Fibroblast of lung (primary cell): ENCODE results near the gene SERPINB6. TPM values are rescaled to one million over a fixed set of nuclear protein-coding genes. Genes with fewer than 3 reads are reported as not detected.

Source experiments
- DNase-seq, 2 donors: peaks; one replicate each; pipeline versions ENCODE4 v3.0.0 to v3.0.0-alpha.2; 2010; ENCODE audit warnings: low read depth in 2 of 2
- H2AFZ ChIP-seq: 2 replicates; pipeline ENCODE4 v1.5.1; 2012; ENCODE audit warnings: low read length, control low read depth, inconsistent platforms
- H3K27ac ChIP-seq: 2 replicates; pipeline ENCODE4 v1.5.1; 2011; ENCODE audit warnings: low read length, control low read depth; ENCODE audit not compliant: insufficient read depth
- H3K27me3 ChIP-seq: 2 replicates; pipeline ENCODE4 v1.5.1; 2011; ENCODE audit warnings: mild to moderate bottlenecking, low read length; ENCODE audit not compliant: control insufficient read depth, insufficient read depth
- H3K36me3 ChIP-seq: 2 replicates; pipeline ENCODE4 v1.5.1; 2011; ENCODE audit warnings: low read length; ENCODE audit not compliant: control insufficient read depth, insufficient read depth
- H3K4me1 ChIP-seq: 2 replicates; pipeline ENCODE4 v1.5.1; 2011; ENCODE audit warnings: low read length; ENCODE audit not compliant: control insufficient read depth, insufficient read depth; ENCODE audit errors: extremely low read depth
- H3K4me2 ChIP-seq: 2 replicates; pipeline ENCODE4 v1.5.1; 2011; ENCODE audit warnings: low read length, control low read depth; ENCODE audit not compliant: insufficient read depth; ENCODE audit errors: extremely low read depth
- H3K4me3 ChIP-seq, 4 experiments: fragments of 200-600 bp in 1 of 4; sonication (generic) in 1 of 4; replicated peaks in 1 of 4; 2 replicates each; pipeline ENCODE4 v1.5.1; 2011 to 2016; ENCODE audit warnings: low read length in 4 of 4, low read depth in 3 of 4, mild to moderate bottlenecking in 3 of 4, control low read depth in 2 of 4, inconsistent platforms in 1 of 4, mixed read lengths in 1 of 4; ENCODE audit not compliant: insufficient read depth in 1 of 4; ENCODE audit errors: control extremely low read depth in 1 of 4
- H3K79me2 ChIP-seq: 2 replicates; pipeline ENCODE4 v1.5.1; 2012; ENCODE audit warnings: mild to moderate bottlenecking, low read length, inconsistent platforms; ENCODE audit not compliant: control insufficient read depth, insufficient read depth
- H3K9ac ChIP-seq: 2 replicates; pipeline ENCODE4 v1.5.1; 2011; ENCODE audit warnings: mild to moderate bottlenecking, low read length, control low read depth; ENCODE audit not compliant: insufficient read depth
- H3K9me3 ChIP-seq: 2 replicates; pipeline ENCODE4 v1.5.1; 2012; ENCODE audit warnings: low read depth, low read length; ENCODE audit not compliant: control insufficient read depth, insufficient read depth
- H4K20me1 ChIP-seq: 2 replicates; pipeline ENCODE4 v1.5.1; 2011; ENCODE audit warnings: low read length; ENCODE audit not compliant: control insufficient read depth, insufficient read depth; ENCODE audit errors: extremely low read depth
- CTCF ChIP-seq, 2 donors: IDR thresholded peaks in 1 of 2; conservative IDR thresholded peaks in 1 of 2; 1 replicate in 1 of 2; 2 replicates in 1 of 2; pipeline ENCODE4 v1.5.1; 2011 to 2012; ENCODE audit warnings: low read length in 2 of 2, control low read depth in 1 of 2, inconsistent platforms in 1 of 2, low read depth in 1 of 2, mild to moderate bottlenecking in 1 of 2
- EZH2 ChIP-seq: IDR thresholded peaks from 2 replicates; pipeline ENCODE4 v1.5.1; 2012; ENCODE audit warnings: low read length, control low read depth, mild to moderate bottlenecking; ENCODE audit errors: missing control alignments
- polyA plus RNA-seq, 2 donors: library from polyadenylated mRNA; depleted of rRNA in 1 of 2; stranded (reverse) in 1 of 2; unstranded in 1 of 2; fragments of >200 nt; gene quantifications; 2 replicates each; pipeline ENCODE4 v1.2.1, GENCODE V29; 2011 to 2012; ENCODE audit warnings: missing spikeins in 1 of 2
- total RNA-seq: library from RNA; depleted of rRNA; stranded (reverse); fragments of >200 nt; gene quantifications from 2 replicates; pipeline ENCODE4 v1.2.1, GENCODE V29; 2014

The SERPINB6 gene
- total and polyA plus RNA-seq, 2 donors (not counting 1 experiment from before 2014, with no cell fraction given): 83.9 to 181 TPM

- no peak overlapping the region for H3K9ac ChIP-seq
- TF ChIP-seq EZH2 (no peak), CTCF (conservative IDR thresholded peaks at IDR 0.05 in 1 of 2, IDR thresholded peaks at IDR 0.05 in 1 of 2; ENCODE audit: low read depth in 1 of 2, low read length in 2 of 2) (no peak)
- no peaks in the 10 kb centered on the region for H4K20me1 ChIP-seq
Measured at GRCh38 chr6:2940851-2941250, 30.5 kb downstream of the SERPINB6 start.

GRCh38 chr6:2940010-2940850 is 31.1 kb downstream of the SERPINB6 start:
- no peaks in the 10 kb centered on the region for H3K36me3 ChIP-seq
- H2AFZ ChIP-seq: no peak overlapping the region
- no peaks in the 10 kb centered on the region for H3K9me3 ChIP-seq

More at GRCh38 chr6:2940851-2941250, 30.5 kb downstream of the SERPINB6 start:
- H3K4me3 ChIP-seq: no peak overlapping the region
- no peak overlapping the region for H3K4me2 ChIP-seq
- DNase-seq: no peak
- H2AFZ ChIP-seq: no peak overlapping the region
- no peaks in the 10 kb centered on the region for H3K4me1 ChIP-seq
- H3K36me3 ChIP-seq: no peaks in the 10 kb centered on the region
- H3K27ac ChIP-seq: no peak overlapping the region
- H3K27me3 ChIP-seq: no peaks in the 10 kb centered on the region
- H3K9me3 ChIP-seq: no peaks in the 10 kb centered on the region
- no peaks in the 10 kb centered on the region for H3K79me2 ChIP-seq

More at GRCh38 chr6:2940010-2940850, 31.1 kb downstream of the SERPINB6 start:
- DNase-seq: no peak
- TF ChIP-seq EZH2: no peak
- no peak for TF ChIP-seq CTCF (conservative IDR thresholded peaks at IDR 0.05 in 1 of 2, IDR thresholded peaks at IDR 0.05 in 1 of 2; ENCODE audit: low read depth in 1 of 2, low read length in 2 of 2)
- Histone ChIP-seq H3K4me1 (no peaks in the 10 kb centered on the region), H4K20me1 (no peaks in the 10 kb centered on the region), H3K27ac (no peak overlapping the region), H3K4me2 (no peak overlapping the region), H3K9ac (no peak overlapping the region), H3K27me3 (no peaks in the 10 kb centered on the region), H3K4me3 (no peak overlapping the region), H3K79me2 (no peaks in the 10 kb centered on the region)
